Measurements from ENCODE around the gene KCNA2.

The KCNA2 gene

DNA sequence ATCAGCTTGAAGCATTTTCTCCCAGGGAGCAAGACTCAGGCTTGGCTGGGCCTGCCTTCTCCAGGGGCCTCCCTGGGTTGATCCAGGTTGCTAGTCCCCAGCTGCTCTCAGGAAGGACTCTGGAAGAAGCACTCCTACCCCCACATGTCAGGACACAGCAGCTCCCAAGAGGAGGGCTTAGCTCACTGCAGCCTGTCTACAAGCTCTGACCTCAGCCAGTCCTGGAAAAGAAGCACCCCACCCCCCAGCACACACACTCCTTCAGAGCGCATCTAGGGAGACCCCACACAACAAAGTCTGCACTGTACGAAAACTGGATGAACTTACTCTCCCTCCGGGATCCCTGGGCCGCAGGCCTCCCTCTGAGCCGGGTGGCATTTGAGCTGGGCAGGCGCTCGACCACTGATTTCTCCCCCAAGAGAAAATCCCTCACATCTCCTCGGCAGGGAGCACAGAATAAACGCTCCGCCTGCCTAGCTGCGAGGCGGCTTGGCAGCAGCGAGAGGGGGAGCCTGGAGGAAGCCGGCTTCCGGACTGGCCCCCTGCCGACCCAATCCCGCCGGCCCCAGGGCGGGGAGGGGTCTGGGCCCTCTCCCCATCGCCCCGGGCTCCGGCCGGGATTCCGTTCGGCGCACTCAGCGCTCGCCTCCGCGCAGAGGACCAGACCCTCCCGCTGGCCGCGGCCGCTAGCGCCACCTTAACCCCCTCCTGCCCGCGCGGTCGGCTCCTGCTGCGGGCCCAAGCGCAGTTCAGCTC, at the start of gene KCNA2:
Gene KCNA2, minus strand, starts transcription at position 458 of the 756 bp plus-strand sequence. CDS start 1,576 bp downstream, outside the sequence.
- peak; percentile 20 to 36 for ATAC-seq

DNA sequence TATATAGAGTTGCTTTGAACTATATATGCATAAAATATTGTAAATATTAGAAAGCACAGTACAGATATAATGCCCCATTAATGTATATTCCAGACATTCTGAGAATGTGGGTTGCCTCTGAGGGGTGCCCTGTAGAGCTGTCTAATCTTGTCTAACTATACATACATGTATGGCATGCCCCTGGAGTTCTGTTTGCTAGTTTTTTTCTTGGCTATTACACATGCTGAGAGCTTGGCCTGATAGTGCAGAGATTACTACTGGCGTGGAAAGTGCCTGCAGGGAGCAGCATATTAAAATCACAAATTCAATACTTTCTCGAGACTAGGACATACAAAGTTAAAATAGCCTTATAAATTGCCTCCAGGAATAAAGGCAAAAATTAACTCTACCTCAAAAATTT, 44.5 kb upstream of the KCNA2 start:
- no peak for ATAC-seq

GRCh38 chr1:110648417-110648816, 42.3 kb upstream of the KCNA2 start:
- ATAC-seq = peak; percentile 49 to 55

DNA sequence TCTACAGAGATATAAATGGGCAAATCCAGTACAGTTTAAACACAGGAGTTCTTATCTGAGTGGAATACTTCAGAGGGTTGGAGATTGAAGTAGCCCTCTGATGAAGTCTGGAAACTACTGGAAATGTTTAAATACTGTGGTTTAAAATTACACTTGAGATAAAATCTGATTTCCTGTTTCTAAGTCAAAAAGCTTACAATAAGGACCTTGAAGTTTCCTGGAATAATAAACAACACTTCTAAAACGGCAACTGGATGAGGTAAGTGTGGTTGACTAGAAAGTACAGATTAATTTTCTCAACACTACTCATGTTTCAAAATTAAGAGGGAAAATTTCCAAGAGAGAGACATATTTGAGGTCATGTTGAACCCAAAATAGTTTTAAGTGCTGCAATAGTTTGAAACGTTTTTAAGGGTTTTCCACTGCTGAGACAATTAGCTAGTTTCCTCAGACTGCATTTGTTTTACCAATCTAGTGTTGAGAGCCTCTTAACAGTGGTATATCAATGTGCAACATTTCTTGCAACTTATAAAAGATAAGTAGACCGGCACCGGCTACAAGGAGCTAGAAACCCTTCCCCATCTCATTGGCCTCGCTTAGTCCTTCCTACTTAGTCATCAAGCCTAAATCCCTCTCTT, 41.2 kb upstream of the KCNA2 start:
- peak; percentile 61 to 63 for ATAC-seq

GRCh38 chr1:110645821-110646735, 39.9 kb upstream of the KCNA2 start:
- ATAC-seq = peak; percentile 58 to 63

- no peak for ATAC-seq
Measured at GRCh38 chr1:110645211-110645610, 39.1 kb upstream of the KCNA2 start.

DNA sequence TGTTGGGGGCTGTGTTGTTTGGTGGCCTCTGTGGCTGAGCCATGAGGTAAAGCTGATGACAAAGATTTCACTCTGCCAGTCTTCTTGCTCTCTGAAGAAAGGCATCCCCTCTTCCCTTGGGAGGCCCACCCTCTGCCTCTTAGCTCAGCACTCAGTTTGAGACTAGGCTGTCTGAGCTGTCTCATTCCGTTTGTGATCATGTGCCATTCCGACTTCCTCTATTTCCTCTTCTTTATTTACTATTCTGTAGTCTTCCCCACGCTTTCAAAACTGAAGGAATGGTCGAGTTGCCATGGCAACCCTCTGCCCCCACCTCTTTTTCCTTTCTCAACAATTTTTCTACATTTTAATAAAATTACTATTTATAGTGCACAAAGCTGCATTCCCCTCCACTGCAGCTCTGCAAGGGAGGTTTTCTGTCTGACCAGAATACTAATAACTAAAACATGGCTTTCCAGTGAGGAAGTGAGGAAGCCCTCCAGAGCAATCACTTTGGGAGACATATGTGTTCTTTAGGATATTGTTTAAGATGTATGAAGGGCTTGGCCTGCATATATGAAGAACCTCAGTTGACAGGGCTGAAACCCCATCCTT, 37.8 kb upstream of the KCNA2 start:
- ATAC-seq = no peak

DNA sequence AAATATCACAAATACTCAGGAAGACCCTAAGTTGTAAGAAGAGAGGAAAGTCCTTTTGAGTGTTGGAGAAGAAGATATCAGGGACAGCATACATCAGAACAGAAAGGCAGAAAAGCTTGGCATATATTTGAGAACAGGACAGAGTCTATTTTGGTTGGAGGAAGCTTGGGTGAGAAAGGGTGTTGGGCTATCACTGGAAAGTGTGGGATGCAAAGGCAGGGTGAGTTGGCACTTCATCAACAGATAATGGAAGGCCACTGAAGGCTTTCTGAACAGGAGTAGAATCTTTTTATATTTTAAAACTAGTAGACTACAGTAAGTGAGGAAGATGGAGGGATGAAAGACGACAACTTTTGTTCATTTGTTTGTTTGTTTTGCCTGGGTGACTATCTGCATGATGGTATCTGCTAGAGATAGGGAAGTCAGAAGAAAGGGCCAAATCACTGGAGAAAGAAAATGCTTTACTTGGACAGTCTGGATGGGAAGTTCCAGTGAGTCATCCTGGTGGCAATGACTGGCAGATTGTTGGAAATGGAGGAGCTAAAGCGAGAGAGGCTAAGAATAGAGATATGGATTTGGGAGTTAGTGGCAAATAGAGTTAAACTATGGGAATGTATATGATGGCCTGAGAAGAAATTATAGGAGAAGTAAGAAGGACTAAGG, 33.7 kb upstream of the KCNA2 start:
- no peak for ATAC-seq

- ATAC-seq = no peak
Measured at GRCh38 chr1:110638556-110638955, 32.4 kb upstream of the KCNA2 start.

GRCh38 chr1:110638058-110638457, 31.9 kb upstream of the KCNA2 start:
- no peak for ATAC-seq

GRCh38 chr1:110637475-110637874, 31.3 kb upstream of the KCNA2 start:
- no peak for ATAC-seq

DNA sequence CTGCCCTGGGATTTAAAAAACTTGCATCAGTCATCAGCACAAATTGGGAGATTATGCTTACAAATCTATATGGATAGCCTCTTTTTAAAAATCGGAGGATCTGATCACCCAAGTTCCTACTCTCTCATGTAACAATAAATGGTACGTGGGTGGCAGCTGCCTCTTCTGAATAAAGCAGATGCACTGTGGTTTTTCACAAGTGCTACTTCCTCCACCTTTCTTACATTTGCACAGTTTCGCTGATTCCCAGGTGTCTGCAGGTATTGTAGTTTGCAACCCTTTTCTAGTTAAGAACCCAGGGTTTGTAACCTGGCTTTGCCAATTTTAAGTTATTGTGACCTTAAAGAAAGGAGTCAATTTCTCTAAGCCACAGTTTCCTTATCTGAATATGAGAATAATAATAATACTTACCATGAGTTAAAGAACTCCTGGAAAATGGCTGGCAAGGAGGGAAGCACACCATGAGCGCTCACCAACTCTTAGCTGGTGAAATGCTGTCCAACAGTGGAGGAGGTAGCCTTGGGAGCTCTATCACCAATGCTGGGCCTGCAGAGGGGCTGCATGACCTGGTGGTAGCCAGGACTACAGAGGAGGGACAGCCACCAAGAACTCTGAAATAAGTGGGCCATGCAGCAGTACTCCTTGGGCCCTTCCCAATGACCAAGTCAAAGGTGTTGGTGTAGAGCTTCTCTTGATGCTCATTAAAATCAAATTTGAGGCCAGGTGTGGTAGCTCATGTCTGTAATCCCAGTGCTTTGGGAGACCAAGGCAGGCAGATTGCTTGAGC, 30.2 kb upstream of the KCNA2 start:
- no peak for ATAC-seq

DNA sequence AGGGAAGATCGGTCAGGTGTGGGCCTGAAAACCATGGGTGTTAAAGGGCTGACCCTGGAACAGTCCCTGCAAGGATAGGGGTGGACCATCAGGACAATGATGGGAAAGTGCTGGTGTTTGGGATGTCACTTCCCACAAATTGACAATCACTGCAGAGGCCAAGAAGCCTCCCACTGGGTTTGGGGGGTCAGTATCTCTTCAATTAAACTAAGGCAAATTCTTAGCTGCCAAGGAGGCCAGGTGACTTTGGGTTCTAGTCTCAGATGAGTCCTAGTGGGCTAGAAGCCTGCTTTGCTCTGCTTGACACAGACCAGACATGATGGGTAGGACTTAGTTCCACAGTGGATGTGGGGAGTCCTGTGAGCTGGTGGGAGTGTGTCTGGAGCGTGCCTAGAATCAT, 29.3 kb upstream of the KCNA2 start:
- no peak for ATAC-seq

GRCh38 chr1:110634455-110635311, 28.5 kb upstream of the KCNA2 start:
- peak; percentile 60 to 71 for ATAC-seq

GRCh38 chr1:110634086-110634454, 27.9 kb upstream of the KCNA2 start:
- no peak for ATAC-seq

GRCh38 chr1:110633646-110634030, 27.5 kb upstream of the KCNA2 start:
- no peak for ATAC-seq

DNA sequence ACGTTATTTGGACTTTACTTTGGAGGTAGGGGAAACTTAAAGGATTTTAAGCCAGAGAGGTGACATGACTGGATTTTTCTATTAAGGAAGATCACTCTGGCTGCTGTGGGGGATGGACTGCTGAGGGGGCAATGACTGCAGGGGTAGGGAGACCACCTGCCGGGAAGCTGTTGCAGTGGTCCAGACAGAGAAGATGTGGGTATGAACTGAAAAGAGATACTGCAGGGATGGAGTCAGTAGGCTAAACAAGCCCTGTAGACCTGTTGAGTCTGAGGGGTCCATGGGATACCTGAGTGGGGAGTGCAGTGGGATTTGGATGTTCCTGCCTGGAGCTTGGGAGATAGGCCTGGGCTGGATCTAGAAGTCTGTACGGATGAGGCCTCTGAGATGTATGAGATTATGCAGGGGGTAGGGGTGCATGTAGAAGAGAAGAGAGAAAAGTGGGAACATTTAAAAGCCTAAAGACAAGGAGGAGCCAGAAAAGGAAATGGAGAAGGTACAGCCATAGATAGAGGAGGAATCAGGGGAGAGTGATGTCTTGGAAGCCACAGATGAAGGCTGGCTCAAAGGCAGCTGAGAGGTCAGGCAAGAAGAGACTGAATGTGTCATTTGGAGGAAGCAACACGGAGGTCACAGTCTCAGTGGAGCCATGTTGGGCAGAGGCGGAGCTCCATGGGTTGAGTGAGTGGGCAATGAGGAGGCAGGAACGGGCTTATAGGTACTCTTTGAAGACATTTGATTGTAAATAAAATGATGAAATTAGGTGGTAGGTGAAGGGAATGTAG, 25.9 kb upstream of the KCNA2 start:
- ATAC-seq = no peak

- ATAC-seq = peak; percentile 76 to 80
Measured at GRCh38 chr1:110630839-110631663, 24.9 kb upstream of the KCNA2 start.
